Measurements from ENCODE around the gene DPPA2.

The DPPA2 gene

GRCh38 chr3:109325109-109325508 is 8.8 kb upstream of the DPPA2 start:
- no peak for DNase-seq (ENCODE audit: low read depth)

GRCh38 chr3:109313061-109313460 is 3.3 kb downstream of the DPPA2 start:
- no peak for DNase-seq (ENCODE audit: low read depth)

GRCh38 chr3:109297496-109297895 is 18.8 kb downstream of the DPPA2 start:
- no peak for DNase-seq (ENCODE audit: low read depth)

DNA sequence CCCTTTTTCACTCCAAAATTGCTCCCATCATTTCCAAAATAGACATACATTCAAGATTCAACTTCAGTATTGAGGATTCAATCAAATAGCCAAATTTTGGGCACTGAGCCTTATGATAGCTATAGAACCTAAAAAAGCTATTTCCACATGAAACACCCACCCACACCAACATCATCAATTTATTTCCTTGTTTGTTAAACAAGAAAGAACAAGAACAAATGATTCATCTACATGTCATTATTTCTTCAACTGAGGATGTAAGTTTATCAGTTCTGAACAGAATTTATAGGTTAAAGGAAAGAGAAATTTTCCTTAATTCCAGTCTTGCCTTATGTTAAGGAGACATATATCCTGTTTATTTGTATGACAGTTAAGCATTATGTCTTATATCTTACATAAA is 32.2 kb downstream of the DPPA2 start:
- no peak for DNase-seq (ENCODE audit: low read depth)

DNA sequence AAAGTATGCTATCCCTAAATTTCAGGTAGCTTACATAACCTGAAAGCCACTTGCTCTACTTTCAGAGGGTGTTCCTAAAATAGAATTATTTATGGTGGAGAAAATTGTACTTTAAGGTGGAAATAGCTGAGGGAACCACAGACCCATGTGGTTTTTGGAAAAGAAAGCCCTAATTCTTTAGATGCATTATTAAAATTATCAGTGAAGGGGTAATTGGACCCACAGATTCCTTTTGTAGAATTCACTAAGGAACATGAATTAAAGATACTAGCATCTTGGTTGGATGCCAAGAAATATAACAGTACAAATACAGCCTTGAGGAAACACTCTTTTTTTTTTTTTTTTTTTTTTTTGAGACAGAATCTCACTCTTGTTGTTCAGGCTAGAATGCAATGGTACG is 37.8 kb downstream of the DPPA2 start:
- DNase-seq (ENCODE audit: low read depth): no peak

- no peak for DNase-seq (ENCODE audit: low read depth)
Measured at GRCh38 chr3:109278141-109278540, 38.2 kb downstream of the DPPA2 start.

- no peak for DNase-seq (ENCODE audit: low read depth)
Measured at GRCh38 chr3:109275702-109276293, 40.5 kb downstream of the DPPA2 start.

DNA sequence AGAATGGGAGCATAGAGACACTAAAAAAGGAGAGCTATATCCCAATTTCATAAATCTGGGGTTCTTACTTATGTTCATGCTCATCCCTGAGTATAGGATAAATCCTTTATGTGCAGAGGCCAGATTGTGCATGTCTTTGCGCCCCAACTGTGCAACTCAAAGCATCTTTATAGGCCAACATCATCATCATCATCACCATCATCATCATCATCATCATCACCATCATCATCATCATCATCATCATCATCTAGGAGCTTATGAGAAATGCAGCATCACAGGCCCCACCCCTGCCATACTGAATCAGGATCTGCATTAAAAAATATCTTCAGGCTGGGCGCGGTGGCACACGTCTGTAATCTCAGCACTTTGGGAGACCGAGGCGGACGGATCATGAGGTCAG is 45.5 kb downstream of the DPPA2 start:
- no peak for DNase-seq (ENCODE audit: low read depth)

GRCh38 chr3:109269577-109270275 is 46.6 kb downstream of the DPPA2 start:
- DNase-seq (ENCODE audit: low read depth): no peak

GRCh38 chr3:109268181-109268580 is 48.1 kb downstream of the DPPA2 start:
- no peak for DNase-seq (ENCODE audit: low read depth)

- DNase-seq (ENCODE audit: low read depth): no peak
Measured at GRCh38 chr3:109265295-109265694, 51.0 kb downstream of the DPPA2 start.

DNA sequence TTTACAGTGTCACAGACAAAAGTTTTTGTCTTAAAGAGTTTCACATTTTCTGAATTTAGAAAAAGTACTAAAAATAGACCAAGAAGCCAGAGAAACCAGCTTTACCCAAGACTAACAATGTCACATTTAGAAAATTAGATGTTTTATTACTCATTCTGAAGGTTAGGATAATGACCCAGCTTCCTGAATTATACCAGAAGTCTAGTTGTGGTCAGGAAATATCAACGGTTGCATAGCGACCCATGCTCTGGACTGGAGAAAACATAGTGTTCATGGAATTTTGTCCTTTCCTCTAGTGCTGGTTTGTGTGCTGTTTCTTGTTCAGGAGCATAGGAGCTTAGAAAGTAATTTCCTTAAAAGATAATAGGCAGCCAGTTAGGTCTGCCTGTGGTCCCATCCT is 59.0 kb downstream of the DPPA2 start:
- DNase-seq (ENCODE audit: low read depth): no peak

DNA sequence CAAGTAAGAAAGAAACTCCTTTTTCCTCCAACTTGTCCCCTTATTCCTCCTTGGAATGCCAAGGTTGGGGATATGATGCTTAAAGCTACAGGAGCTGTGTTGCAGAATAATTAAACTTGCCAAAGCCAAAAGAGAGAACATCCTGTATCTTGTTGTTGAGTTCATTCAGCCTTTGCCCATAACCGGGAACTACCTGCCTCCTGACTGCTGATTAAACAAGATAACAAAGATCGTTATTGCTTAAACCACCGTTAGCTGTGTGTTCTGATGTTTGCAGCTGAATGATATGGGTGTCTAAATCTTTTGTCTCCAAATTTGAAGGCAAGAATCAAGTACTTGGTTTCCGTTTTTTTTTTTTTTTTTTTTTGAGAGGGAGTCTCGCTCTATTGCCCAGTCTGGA is 61.5 kb downstream of the DPPA2 start:
- no peak for DNase-seq (ENCODE audit: low read depth)

GRCh38 chr3:109252641-109253040 is 63.7 kb downstream of the DPPA2 start:
- no peak for DNase-seq (ENCODE audit: low read depth)

All from CMK (cell line).